Right ventricle myocardium inferior (tissue), 1 donor: ENCODE data around the gene MRPS27. TPM values are rescaled to one million over a fixed set of nuclear protein-coding genes. Genes with fewer than 3 reads are reported as not detected.

Experiments
- ATAC-seq: fragments of 200-7000 bp; cut with Tn5 transposase; one replicate; pipeline ENCODE4 v1.9.1; 2020; ENCODE audit warnings: mild to moderate bottlenecking, moderate library complexity
- DNase-seq: peaks from one replicate; pipeline ENCODE4 v3.0.0; 2021; ENCODE audit errors: missing footprints
- intact Hi-C: fragments of 100-400 bp; cut with DNase I; formaldehyde crosslinking; loops from one replicate; pipeline ENCODE4 v1.11.0; 2022
- long read RNA-seq: library from polyadenylated mRNA; unstranded; transcript quantifications from one replicate; pipeline ENCODE4 v2.0.0, GENCODE V29; 2021
- total RNA-seq: library from RNA; stranded (reverse); fragmentation: NEBNext Ultra II Directional; extraction: Animal tissue kit (Norgen Biotek cat#: 25700); gene quantifications from one replicate; pipeline ENCODE4 v1.2.1, GENCODE V29; 2021
- donor health status: DM: no; HTN: yes; CAD: no; lungs with severe emphysema.

The MRPS27 gene
- total RNA-seq, result 65.5 TPM
- long read RNA-seq, transcript MRPS27-201 (11 exons, 2,785 nt), result major isoform, 58 of 68 reads
- long read RNA-seq, partial matches to known transcripts, result 1 of 68 reads
- long read RNA-seq, other reads (novel, unspliced or antisense), result 7 of 68 reads

DNA sequence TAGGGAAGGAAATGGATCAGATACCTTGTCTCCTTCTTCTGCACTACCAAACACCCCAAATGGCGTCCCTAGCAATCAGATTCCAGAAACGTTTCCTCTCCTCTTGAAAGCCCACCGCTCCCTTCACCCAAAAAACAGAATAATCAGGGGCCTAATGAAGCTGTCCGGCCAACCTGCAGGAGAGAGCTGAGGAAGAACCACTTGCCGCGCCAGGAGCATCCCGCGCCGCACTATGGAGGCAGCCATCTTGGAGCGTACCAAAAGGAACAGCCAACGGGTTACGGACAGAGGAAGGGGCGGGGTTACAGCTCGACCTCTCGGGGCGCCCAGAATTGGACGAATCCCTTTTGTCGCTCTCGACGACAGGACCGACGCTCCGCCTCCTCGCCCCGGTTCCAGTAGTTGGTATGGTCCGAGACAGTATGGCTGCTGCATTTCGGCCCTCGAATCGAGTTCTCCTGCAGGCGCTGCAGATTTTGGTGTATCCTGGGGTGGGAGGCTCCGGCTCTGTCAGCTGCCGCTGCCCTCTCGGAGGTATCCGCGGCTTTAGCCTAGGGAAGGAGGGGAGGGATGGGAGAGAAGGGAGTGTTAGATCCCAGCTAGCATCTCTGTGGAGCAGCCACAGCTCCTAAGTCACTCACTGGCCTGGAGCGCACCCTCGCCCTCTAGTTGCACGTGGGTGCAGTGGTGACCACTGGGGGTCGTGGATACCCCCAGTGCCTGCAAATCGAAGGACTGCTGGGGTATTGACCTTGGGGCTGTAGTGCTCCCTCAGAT is at the start of gene MRPS27, which contains the start of gene PTCD2:
Gene MRPS27 (minus strand): TSS at position 265 of the 777 bp plus-strand sequence. CDS start 19 bp downstream, at position 246.
Gene PTCD2 (plus strand): TSS at position 398 of the 777 bp plus-strand sequence. CDS start 10 bp downstream, at position 408.
- peak; percentile 97 for DNase-seq
- intact Hi-C loops, result no loop called here

DNA sequence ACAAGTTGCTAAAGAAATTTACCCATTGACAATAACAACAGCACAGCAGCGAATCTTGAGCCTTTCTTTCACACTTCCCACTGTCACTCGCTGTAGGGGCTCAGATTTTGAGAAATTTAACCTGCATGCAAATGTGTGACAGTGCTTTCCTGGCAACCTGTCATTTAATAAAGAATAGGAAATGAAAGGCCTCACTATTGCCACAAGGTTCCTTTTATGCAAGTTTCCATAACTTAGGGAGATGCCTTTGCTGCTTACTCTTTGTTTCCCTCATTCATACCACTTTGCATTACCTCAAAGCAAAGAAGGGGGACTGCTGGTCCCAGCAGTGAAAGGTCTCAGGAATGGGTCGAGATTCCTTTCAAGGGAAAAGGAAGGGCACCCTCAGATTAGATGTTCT is 49.7 kb upstream of the MRPS27 start:
- intact Hi-C loops, result loop anchor here (5.0 kb wide), 1 partner anchor 83 kb away; no protein-coding TSS in a partner anchor
- ATAC-seq, result no peak
- DNase-seq, result no peak

More for the DNA sequence above, at the start of gene MRPS27, which contains the start of gene PTCD2:
- peak; percentile 100 for ATAC-seq

DNA sequence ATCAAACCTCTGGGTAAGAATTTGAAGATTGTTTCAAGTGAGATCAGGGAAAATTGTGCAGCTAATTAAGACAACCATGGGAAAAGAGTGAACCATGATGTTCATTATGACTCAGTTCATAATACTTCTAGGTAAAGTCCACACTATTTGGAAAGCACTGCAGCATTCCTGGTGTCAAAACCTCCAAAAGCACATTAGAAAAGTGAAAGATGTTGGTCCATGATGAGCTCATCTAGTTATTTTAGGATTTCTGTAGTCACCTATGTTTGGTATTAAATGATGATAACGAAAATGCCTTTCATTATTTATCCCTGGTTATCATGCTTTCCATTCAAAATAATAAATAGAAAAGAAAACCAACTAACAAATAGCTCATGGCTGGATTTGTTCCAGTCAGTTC is 49.3 kb upstream of the MRPS27 start:
- DNase-seq (no peak), ATAC-seq (no peak)
- intact Hi-C loops, result loop anchor here (5.0 kb wide), 1 partner anchor 83 kb away; no protein-coding TSS in a partner anchor

DNA sequence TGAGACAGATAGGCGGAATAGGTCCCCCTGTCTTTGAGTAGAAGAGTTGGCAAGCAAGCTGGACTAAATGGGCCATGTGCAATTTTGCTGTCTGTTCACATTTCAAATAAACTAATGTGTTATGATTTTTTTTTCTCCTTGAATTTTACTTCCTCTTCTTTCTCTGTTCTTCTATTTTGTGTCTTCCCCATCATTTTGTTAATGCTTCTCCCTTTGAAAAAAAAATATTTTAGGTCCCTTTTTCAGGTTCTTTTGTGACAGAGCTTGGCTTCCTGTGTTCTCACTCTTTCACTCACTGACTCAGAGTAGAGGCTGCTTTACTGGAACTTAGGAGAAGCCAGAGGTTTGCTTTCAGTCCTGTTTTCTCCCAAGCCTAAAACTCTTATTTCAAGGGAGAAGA is 48.2 kb upstream of the MRPS27 start:
- DNase-seq (no peak), ATAC-seq (no peak)
- intact Hi-C loops, result loop anchor here (5.0 kb wide), 1 partner anchor 84 kb away; no protein-coding TSS in a partner anchor

DNA sequence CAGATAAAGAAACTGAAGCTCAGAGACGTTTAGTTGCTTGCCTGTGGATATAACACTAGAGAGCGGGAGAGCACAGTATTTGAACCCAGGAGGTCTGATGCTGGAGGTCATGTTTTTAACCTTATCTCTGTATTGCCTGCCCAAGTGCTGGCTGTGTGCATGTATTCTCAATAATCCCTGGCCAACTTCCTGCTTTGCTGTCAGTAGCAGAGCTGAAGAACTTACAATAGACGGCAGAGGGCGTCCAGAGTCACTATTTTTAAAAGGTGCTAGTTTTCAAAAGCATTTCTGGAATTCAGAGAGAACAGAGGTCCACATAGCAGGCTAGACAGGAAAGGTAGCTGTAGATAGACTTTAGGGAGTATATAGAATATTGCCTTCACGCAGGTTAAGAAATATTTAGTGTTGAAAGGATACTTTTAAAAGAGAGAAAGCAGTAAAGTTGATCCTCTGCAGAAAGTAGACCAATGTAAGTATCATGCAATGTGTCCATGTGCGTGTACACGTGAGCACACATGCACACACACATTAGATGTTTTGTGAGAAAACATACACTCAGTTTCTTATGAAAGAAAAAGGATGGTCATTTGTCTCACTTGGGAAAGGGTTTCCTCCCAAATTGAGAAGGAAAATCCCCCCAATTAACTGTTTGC is 46.4 kb upstream of the MRPS27 start:
- intact Hi-C loops, result loop anchor here (1.0 to 5.0 kb wide), 3 partner anchors 86 to 450 kb away; partner anchors contain the start of gene TNPO1
- ATAC-seq (peak; percentile 90), DNase-seq (no peak)

DNA sequence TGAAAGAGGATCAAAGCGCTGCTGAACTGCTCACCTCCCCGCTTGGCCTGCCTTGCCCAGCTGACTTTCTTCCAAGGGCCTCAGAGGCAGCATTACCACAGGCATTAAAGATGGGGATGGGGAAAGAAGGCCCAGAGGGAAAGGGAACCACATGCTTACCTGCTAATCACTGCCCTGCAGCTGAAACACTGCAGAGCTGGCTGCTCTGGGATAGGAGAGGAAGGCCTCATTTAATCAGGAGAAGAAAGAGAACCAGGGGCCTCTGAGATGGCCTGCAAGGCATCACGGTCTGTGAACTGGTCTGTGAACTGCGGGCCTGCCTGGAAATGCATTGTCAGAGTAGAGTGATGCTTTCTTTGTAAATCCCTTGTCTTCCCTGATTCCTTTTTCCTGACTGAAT is 44.9 kb upstream of the MRPS27 start:
- DNase-seq (no peak), ATAC-seq (no peak)
- intact Hi-C loops, result loop anchor here (5.0 kb wide), 1 partner anchor 87 kb away; no protein-coding TSS in a partner anchor

DNA sequence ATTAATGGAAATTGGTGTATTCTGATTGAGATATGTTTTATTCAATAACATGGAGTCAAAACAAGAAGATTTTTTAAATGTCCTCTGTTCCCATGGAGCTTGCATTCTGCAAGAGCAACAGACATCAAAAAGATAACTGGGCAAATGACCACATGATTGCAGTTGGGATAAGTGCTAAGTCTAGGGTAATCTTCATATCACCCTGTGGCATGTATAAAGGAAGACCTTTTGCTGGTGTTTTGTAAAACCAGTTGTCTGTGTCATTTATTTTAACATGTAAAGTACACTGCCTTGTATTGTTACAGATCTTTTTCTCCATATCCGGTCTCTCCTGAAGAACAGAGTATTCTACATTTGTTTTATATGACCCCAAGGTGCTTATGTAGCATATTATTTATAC is 44.1 kb upstream of the MRPS27 start:
- no peak for ATAC-seq
- DNase-seq, result no peak
- intact Hi-C loops, result no loop called here

DNA sequence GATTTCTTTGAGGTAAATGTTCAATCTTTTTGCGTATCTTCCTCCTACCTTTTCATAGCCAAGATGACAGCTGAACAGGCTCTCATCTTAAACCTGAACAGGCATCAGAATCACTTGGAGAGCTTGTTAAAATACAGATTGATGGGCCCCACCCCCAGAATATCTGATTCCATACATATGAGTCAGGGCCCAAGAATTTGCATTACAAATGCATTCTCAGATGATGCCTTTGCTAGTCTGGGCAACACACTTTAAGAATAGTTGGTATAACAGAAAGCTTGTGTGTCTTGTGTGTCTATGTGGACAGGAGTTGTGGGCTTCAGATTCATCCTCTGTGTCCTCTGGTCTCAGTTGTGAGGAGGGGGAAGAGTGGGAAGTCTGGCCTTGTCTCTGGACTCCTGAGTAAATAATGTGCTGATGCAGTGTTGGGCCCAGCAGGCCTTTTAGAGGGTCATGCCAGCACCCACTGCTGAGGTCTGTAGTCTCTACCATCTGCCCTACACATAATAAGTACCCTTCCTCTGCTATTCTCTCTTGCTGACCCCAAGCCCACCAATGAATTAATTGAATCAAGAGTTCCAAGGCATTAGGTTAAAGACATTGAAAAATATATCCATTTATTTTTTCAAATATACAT is 43.2 kb upstream of the MRPS27 start:
- intact Hi-C loops, result no loop called here
- ATAC-seq, result no peak
- DNase-seq, result no peak

DNA sequence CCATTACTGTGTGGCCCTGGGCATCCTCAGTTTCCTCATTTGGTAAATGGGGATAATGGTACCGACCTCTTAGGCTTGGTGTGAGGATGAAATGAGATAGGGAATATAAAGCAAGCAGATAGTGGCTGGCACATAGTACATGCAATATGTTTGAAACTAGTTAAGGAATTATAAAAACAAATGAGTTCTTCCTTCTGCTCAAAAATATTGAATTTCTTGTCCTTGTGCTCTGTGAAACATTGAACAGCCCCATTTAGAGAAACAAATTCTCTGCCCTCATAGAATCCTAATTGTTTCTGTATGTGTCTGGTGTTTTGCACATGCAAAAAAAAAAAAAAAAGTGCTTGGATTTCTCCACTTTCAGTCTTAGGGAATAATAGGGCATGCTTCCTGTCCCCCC is 39.8 kb upstream of the MRPS27 start:
- ATAC-seq (no peak), DNase-seq (no peak)
- intact Hi-C loops, result no loop called here

DNA sequence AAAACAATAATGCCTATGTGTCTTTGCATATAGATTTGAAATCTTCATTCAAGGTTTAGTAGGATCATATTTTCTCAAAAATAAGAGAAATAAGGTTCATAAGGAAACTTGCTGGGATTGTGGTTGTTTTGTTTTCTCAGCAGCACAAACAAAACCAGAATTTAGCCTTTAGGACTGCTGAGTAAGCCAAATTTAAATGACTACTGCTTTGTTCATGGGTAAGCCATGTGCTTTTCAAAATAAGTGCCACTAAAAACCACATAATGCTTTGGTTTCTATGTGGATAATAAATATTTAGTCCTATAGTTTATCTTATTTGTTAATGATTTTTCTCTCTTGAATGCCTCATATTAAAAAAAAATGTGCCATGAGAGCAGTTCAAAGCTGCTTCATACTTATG is 38.9 kb upstream of the MRPS27 start:
- ATAC-seq (no peak), DNase-seq (no peak)
- intact Hi-C loops, result no loop called here

DNA sequence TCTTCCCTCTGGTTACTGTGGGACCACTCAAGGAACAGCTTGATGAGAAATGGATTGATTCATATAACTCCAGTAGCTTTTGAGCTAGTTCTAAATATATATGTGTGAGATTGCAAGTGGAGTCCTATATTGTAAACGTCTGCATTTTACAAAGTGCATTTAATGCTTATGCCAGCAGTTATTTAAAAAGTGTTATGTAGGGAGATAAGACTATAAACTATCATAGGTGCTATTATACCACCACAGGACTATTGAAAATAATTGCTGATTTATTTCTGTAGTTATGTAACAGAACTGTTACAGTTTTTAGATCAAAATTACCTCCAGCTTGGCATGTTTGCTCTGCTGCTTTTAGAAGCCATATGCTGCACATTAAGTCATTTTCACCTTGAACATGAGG is 36.3 kb upstream of the MRPS27 start:
- ATAC-seq (no peak), DNase-seq (no peak)
- intact Hi-C loops, result no loop called here

DNA sequence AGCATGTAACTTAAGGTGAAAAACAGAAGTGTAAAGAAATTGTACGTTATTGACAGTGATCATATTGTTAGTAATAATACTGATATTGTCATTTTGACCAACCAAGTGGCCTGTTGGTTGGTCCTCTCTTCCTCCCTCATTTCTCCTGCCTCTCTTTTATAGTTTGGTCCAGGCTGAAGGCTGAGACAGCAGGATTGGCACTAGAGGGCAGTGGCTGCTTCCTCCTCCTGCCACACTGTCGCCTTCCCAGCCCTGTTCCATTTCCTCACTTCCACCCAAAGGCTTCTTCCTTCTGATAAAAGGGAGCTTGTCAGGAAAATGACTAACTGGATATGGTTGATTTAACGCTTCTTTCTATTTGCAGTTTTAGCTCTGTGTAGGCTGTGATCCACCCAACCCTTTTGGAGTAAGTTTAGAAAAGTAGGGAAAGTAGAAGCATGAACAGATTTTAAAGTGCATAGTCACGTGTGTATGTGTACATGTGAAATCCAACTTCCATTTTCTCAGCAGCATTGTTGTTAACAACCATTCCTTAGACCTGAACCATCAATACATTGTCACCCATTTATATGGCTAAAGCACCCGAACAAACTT is 35.8 kb upstream of the MRPS27 start:
- intact Hi-C loops, result no loop called here
- ATAC-seq (peak; percentile 57), DNase-seq (no peak)

DNA sequence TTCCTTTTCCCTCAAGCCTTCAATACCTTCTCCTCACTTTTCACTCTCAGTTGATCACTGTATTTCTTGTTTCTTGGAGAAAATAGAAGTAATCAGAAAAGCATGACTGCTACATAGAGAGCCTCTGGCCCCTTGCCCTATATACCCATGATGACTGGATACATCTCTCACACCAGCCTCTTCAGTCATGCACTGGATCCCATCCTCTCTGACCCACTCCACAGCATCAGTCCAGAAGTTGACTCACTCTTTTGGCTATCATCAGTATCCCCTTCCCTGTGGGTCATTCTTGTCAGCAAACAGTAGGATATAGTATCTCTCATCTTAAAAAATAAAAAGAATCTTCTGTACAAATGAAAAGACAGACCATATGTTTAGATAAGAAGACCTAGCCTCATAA is 33.0 kb upstream of the MRPS27 start:
- intact Hi-C loops, result no loop called here
- ATAC-seq (no peak), DNase-seq (no peak)

DNA sequence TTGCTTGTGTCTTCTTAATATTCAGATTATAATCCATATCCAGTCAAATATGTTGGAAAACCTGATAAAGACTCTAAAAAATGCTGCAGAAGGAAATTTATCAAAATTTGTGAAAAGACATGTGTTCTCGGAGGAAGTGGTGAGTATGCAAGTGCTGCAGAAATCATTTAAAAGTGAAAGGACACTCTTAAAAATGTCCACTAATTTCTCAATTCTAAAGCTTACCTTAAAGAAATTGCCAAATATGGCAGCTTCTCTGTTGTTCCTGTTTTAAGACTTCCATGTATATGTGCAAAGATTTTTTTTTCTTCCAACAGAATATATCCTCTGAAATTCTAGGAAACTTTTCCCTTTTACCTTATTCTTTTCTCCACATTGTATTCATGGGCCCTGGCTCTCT is 32.6 kb upstream of the MRPS27 start:
- no peak for ATAC-seq
- no peak for DNase-seq
- intact Hi-C loops, result no loop called here

DNA sequence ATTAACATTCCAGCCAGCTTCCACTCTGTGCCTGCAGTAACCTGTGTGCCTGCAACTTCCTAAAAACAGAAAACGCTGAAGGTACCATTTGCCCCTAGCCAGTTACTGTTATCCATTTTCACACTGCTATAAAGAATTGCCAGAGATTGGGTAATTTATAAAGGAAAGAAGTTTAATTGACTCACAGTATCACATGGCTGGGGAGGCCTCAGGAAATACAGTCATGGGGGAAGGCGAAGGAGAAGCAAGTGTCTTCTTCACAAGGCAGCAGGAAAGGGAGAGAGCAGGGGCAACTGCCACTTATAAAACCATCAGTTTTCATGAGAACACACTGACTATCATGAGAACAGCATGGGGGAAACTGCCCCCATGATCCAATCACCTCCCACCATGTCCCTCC is 31.3 kb upstream of the MRPS27 start:
- no peak for DNase-seq
- intact Hi-C loops, result no loop called here
- no peak for ATAC-seq

DNA sequence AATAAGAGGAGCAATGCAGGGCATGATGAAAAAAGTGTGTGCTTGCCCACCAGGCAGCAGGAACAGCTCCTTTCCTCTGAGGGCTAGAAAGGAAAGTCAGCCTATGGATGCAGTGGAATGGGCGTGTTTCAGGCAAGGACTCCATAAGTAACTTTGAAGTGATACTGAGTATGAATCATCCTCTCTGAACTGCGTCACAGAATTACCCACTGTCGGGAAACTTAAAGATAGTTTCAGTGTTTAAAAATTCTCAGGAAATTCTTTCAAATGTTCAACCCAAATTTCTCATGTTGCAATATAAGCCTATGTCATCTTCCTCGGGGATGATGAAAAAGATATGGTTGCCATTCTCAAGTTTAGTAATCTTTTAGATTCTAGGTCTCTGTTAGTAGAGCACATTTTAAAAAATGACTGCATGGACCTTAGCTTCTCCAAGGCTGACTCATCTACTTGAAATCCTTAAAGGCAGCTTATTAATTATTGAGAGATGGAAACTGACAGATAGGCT is 27.8 kb upstream of the MRPS27 start:
- ATAC-seq, result no peak
- DNase-seq, result no peak
- intact Hi-C loops, result no loop called here

DNA sequence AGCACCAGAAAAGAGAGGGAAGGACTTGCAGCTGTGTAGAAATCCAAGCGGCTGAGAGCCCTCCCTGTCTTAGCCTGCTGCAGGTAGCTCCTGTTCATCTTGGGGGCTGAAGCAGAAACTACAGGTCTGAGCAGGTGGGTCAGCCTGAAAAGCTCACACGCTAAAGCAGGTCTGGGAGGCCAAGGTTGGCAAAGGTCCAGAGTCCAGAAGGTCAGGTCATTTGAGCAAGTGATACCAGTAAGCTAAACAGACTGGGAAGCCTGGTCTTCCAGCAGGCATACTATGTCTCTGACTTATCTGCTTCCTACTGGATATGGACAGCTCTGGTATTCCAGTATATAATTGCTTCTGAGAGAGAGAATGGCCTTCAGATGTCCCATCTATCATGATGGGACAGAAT is 26.4 kb upstream of the MRPS27 start:
- DNase-seq, result no peak
- intact Hi-C loops, result no loop called here
- no peak for ATAC-seq

DNA sequence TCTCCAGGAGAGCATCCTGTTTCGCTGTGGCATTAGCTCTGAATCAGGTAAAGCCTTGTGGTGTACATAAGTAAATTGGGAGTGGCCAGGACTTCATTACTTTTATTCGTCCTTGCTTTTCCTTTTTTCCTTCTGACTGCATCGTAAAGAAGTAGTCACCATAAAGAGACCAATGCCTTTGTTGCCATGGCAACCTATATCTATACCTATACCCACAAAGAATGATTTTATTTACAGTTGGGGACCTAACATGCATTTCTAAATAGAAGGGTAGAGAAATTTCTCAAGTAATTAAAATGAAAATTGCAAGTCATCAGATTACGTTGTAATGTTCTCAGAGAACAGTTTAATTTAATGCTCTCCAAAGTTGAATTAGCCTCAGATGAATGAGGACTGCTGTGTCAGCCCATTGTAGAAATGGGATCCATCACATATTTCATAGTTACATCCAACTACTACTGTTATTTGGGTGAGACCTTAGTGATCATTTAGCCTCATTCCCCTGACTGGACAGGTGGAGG is 18.7 kb upstream of the MRPS27 start:
- no peak for ATAC-seq
- intact Hi-C loops, result no loop called here

DNA sequence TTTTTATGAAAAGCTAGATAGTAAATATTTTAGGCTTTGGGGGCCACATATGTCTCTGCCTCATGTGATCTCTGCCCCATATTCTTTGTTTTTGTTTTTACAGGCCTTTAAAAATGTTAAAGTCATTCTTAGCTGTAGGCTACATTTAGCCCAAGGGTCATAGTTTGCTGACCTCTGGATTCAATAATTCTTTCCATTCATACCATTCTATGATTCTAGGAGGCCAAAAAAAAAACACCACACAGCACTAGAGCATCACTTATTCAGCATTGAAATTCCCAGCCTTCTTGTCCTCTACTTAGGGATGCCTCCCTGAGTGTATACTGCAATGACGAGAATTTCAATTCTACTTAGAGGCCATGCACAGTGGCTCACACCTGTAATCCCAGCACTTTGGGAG is 17.1 kb upstream of the MRPS27 start:
- ATAC-seq (peak; percentile 31), DNase-seq (no peak)
- intact Hi-C loops, result no loop called here

More for the DNA sequence above, 18.7 kb upstream of the MRPS27 start:
- DNase-seq, result no peak
